Neural cell (in vitro differentiated cells): Measurements from ENCODE around the gene PBXIP1. TPM values are rescaled to one million over a fixed set of nuclear protein-coding genes. Genes with fewer than 3 reads are reported as not detected.
A peak's percentile ranks its signal among the peaks of the same experiment; 100 is the strongest.

Experiments used
- H2AFZ ChIP-seq: fragments of 200-600, 300-800 bp; sonication (generic), shearing (Covaris generic); 2 replicates; pipeline ENCODE4 v1.6.0; 2014; ENCODE audit warnings: low read depth, mild to moderate bottlenecking, antibody characterized with exemption, low read length, moderate library complexity
- H3F3A ChIP-seq: fragments of 200-600 bp; shearing (Covaris generic); 2 replicates; pipeline ENCODE4 v1.6.1; 2016; ENCODE audit warnings: mild to moderate bottlenecking, moderate library complexity, mixed read lengths, antibody characterized with exemption, low read length; ENCODE audit not compliant: insufficient read depth, poor library complexity, severe bottlenecking
- H3K27ac ChIP-seq: fragments of 200-600, 300-800 bp; sonication (generic), shearing (Covaris generic); 2 replicates; pipeline ENCODE4 v1.5.1; 2014; ENCODE audit warnings: mild to moderate bottlenecking, low read length, moderate library complexity
- H3K27me3 ChIP-seq: fragments of 300-800, 200-600 bp; sonication (generic), shearing (Covaris generic); 2 replicates; pipeline ENCODE4 v1.6.0; 2014; ENCODE audit warnings: mild to moderate bottlenecking, low read depth, low read length, moderate library complexity; ENCODE audit not compliant: insufficient read depth
- H3K36me3 ChIP-seq: fragments of 300-800, 200-600 bp; sonication (generic), shearing (Covaris generic); 2 replicates; pipeline ENCODE4 v1.5.1; 2014; ENCODE audit warnings: mild to moderate bottlenecking, antibody characterized with exemption, low read length, moderate library complexity; ENCODE audit not compliant: insufficient read depth
- H3K4me2 ChIP-seq: fragments of 300-800, 200-600 bp; sonication (generic), shearing (Covaris generic); 2 replicates; pipeline ENCODE4 v1.6.0; 2014; ENCODE audit warnings: mild to moderate bottlenecking, low read length
- H3K4me3 ChIP-seq: fragments of 300-800, 200-600 bp; sonication (generic), shearing (Covaris generic); 2 replicates; pipeline ENCODE4 v1.5.1; 2014; ENCODE audit warnings: mild to moderate bottlenecking, low read length, moderate library complexity
- H3K79me2 ChIP-seq: fragments of 200-600 bp; shearing (Covaris generic); replicated peaks from 2 replicates; pipeline ENCODE4 v1.6.0; 2014; ENCODE audit warnings: mild to moderate bottlenecking, low read length, moderate library complexity; ENCODE audit not compliant: insufficient read depth
- H3K9ac ChIP-seq: fragments of 300-800, 200-600 bp; sonication (generic), shearing (Covaris generic); 2 replicates; pipeline ENCODE4 v1.6.1; 2016; ENCODE audit warnings: mild to moderate bottlenecking, low read length, mixed read lengths
- H3K9me2 ChIP-seq: fragments of 200-600 bp; shearing (Covaris generic); 2 replicates; pipeline ENCODE4 v1.6.1; 2016; ENCODE audit warnings: mild to moderate bottlenecking, low read length, mixed read lengths; ENCODE audit not compliant: insufficient read depth
- H3K9me3 ChIP-seq: fragments of 200-600, 300-800 bp; sonication (generic), shearing (Covaris generic); 2 replicates; pipeline ENCODE4 v1.6.1; 2016; ENCODE audit warnings: mild to moderate bottlenecking, mixed run types, low read length, moderate library complexity, mixed read lengths
- H4K20me1 ChIP-seq: fragments of 200-600 bp; shearing (Covaris generic); 2 replicates; pipeline ENCODE4 v1.6.1; 2016; ENCODE audit warnings: mild to moderate bottlenecking, mixed run types; ENCODE audit not compliant: insufficient read depth
- EP300 ChIP-seq: fragments of 450-650 bp; conservative IDR thresholded peaks from 2 replicates; pipeline ENCODE4 v1.6.1; 2014; ENCODE audit warnings: antibody characterized with exemption, mild to moderate bottlenecking, moderate library complexity; ENCODE audit not compliant: poor library complexity, severe bottlenecking
- EZH2 ChIP-seq: fragments of 200-600, 300-800 bp; shearing (Covaris generic), sonication (generic); IDR thresholded peaks from 2 replicates; pipeline ENCODE4 v1.6.1; 2014; ENCODE audit warnings: antibody characterized with exemption, low read length, borderline replicate concordance, mild to moderate bottlenecking; ENCODE audit not compliant: insufficient read depth, poor library complexity, severe bottlenecking
- MXI1 ChIP-seq: fragments of 450-650 bp; conservative IDR thresholded peaks from 2 replicates; pipeline ENCODE4 v1.6.1; 2014; ENCODE audit warnings: antibody characterized with exemption, mild to moderate bottlenecking; ENCODE audit not compliant: poor library complexity, severe bottlenecking
- POLR2AphosphoS5 ChIP-seq: IDR thresholded peaks from 2 replicates; pipeline ENCODE4 v1.6.1; 2012
- RAD21 ChIP-seq: fragments of 450-650 bp; conservative IDR thresholded peaks from 2 replicates; pipeline ENCODE4 v1.6.1; 2014; ENCODE audit warnings: antibody characterized with exemption, mild to moderate bottlenecking, moderate library complexity
- SMC3 ChIP-seq: fragments of 450-650 bp; conservative IDR thresholded peaks from 2 replicates; pipeline ENCODE4 v1.6.1; 2014; ENCODE audit warnings: antibody characterized with exemption, mild to moderate bottlenecking, moderate library complexity; ENCODE audit not compliant: poor library complexity
- TAF1 ChIP-seq: IDR thresholded peaks from 2 replicates; pipeline ENCODE4 v1.6.1; 2012; ENCODE audit warnings: low read depth
- polyA plus RNA-seq: library from polyadenylated mRNA; depleted of rRNA; stranded (reverse); fragments of >200 nt; gene quantifications from 2 replicates; pipeline ENCODE4 v1.2.3, GENCODE V29; 2014
- TF ChIP-seq, protein P1 (sequence below): fragments of 450-650 bp; IDR thresholded peaks from 2 replicates; pipeline ENCODE4 v1.5.1; 2014; ENCODE audit warnings: antibody characterized with exemption, mild to moderate bottlenecking, moderate library complexity; ENCODE audit not compliant: poor library complexity, severe bottlenecking
- TF ChIP-seq, protein P2 (sequence below): IDR thresholded peaks from 2 replicates; pipeline ENCODE4 v1.6.1; 2012; ENCODE audit warnings: borderline replicate concordance

The PBXIP1 gene
- polyA plus RNA-seq, 1 donor from 2014 or later = 5.4 TPM

DNA sequence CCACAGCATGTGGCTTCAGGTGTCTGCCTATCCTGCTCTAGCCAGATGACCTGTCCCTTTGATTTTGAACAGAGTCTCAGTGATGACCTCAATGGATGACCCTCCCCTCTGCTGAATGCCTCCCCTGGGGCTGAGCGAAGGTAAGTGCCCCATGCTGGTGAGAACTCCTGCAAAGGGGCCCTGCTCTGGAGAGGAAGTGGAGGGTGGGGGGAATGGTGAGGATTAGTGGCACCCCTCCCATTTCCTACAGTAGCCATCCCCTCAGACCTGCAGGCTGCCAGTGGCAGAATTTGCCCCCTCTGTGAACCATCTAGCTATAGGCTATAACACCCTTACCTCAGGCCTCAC, 15.7 kb downstream of the PBXIP1 start:
- H3K79me2 ChIP-seq = peaks cover 5% of the 10 kb centered on the region
- no peaks in the 10 kb centered on the region for H3K27me3 ChIP-seq
- no peaks in the 10 kb centered on the region for H3K36me3 ChIP-seq
- no peak overlapping the region for H3K27ac ChIP-seq
- no peaks in the 10 kb centered on the region for H3K9me2 ChIP-seq
- no peak overlapping the region for H3K4me2 ChIP-seq
- no peak overlapping the region for H3K9ac ChIP-seq
- no peak overlapping the region for H3K4me3 ChIP-seq
- no peak overlapping the region for H2AFZ ChIP-seq
- no peaks in the 10 kb centered on the region for H4K20me1 ChIP-seq
- TF ChIP-seq SMC3 (no peak), TAF1 (no peak), POLR2AphosphoS5 (no peak), MXI1 (no peak), EZH2 (no peak), RAD21 (no peak), EP300 (no peak)
- TF ChIP-seq, protein P1, sequence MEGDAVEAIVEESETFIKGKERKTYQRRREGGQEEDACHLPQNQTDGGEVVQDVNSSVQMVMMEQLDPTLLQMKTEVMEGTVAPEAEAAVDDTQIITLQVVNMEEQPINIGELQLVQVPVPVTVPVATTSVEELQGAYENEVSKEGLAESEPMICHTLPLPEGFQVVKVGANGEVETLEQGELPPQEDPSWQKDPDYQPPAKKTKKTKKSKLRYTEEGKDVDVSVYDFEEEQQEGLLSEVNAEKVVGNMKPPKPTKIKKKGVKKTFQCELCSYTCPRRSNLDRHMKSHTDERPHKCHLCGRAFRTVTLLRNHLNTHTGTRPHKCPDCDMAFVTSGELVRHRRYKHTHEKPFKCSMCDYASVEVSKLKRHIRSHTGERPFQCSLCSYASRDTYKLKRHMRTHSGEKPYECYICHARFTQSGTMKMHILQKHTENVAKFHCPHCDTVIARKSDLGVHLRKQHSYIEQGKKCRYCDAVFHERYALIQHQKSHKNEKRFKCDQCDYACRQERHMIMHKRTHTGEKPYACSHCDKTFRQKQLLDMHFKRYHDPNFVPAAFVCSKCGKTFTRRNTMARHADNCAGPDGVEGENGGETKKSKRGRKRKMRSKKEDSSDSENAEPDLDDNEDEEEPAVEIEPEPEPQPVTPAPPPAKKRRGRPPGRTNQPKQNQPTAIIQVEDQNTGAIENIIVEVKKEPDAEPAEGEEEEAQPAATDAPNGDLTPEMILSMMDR = no peak
- TF ChIP-seq, protein P2, sequence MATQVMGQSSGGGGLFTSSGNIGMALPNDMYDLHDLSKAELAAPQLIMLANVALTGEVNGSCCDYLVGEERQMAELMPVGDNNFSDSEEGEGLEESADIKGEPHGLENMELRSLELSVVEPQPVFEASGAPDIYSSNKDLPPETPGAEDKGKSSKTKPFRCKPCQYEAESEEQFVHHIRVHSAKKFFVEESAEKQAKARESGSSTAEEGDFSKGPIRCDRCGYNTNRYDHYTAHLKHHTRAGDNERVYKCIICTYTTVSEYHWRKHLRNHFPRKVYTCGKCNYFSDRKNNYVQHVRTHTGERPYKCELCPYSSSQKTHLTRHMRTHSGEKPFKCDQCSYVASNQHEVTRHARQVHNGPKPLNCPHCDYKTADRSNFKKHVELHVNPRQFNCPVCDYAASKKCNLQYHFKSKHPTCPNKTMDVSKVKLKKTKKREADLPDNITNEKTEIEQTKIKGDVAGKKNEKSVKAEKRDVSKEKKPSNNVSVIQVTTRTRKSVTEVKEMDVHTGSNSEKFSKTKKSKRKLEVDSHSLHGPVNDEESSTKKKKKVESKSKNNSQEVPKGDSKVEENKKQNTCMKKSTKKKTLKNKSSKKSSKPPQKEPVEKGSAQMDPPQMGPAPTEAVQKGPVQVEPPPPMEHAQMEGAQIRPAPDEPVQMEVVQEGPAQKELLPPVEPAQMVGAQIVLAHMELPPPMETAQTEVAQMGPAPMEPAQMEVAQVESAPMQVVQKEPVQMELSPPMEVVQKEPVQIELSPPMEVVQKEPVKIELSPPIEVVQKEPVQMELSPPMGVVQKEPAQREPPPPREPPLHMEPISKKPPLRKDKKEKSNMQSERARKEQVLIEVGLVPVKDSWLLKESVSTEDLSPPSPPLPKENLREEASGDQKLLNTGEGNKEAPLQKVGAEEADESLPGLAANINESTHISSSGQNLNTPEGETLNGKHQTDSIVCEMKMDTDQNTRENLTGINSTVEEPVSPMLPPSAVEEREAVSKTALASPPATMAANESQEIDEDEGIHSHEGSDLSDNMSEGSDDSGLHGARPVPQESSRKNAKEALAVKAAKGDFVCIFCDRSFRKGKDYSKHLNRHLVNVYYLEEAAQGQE = no peak
- H3K9me3 ChIP-seq = no peaks in the 10 kb centered on the region
- H3F3A ChIP-seq = no peaks in the 10 kb centered on the region

DNA sequence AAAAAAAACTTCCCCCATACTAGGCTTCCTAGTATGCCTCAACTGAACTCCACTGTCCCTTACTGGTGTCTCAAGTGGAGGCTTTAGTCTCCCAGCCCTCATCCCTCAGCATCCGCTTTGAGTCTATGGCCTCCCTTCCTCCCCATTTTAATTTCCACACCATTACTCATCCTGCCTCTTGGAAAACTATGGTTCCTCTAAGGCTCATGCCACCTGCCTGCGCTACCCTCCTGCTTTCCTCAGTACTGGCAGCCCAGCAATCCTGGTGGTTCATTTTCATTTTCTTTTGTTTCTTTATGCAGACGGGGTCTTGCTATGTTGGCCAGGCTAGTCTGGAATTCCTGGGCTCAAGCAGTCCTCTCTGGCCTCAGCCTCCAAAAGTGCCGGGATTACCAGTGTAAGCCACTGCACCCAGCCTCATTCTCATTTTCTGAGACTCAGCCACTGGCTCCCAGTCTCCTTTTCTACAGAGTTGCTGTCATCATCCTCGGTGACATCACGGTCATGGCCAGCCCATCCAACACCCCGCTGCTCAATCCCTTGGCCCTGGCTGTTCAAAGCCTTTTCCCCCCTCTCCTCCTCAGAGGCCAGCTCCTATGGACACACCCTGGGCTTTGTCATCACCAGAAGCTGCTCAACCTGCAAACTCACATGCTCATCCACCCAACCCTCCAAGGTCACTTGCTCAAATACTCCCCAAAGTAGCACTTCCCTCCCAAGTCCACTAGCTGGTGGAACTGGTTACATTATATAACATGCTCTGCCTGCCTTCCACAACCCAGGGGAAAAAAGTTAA, 17.1 kb downstream of the PBXIP1 start:
- no peak overlapping the region for H3K27ac ChIP-seq
- H3K9ac ChIP-seq = peak overlapping the region; percentile 94
- no peaks in the 10 kb centered on the region for H4K20me1 ChIP-seq
- TF ChIP-seq, protein P2 = no peak
- no peak for TF ChIP-seq EP300
- TF ChIP-seq RAD21 = no peak
- TF ChIP-seq EZH2 = no peak
- no peak for TF ChIP-seq POLR2AphosphoS5
- TF ChIP-seq MXI1 = no peak
- TF ChIP-seq, protein P1 = no peak
- TF ChIP-seq SMC3 = no peak
- TF ChIP-seq TAF1 = no peak
- H3K27me3 ChIP-seq = no peaks in the 10 kb centered on the region
- H3K79me2 ChIP-seq = peaks cover 6% of the 10 kb centered on the region
- H3K9me3 ChIP-seq = no peaks in the 10 kb centered on the region
- no peaks in the 10 kb centered on the region for H3K36me3 ChIP-seq
- no peak overlapping the region for H3K4me3 ChIP-seq
- H3K9me2 ChIP-seq = no peaks in the 10 kb centered on the region
- no peak overlapping the region for H3K4me2 ChIP-seq
- no peak overlapping the region for H2AFZ ChIP-seq
- H3F3A ChIP-seq = no peaks in the 10 kb centered on the region
